ENCODE data around the gene IVL. TPM values are rescaled to one million over a fixed set of nuclear protein-coding genes. Genes with fewer than 3 reads are reported as not detected.

Gene IVL
- total RNA-seq, 1 experiment from 2014 or later: not detected

DNA sequence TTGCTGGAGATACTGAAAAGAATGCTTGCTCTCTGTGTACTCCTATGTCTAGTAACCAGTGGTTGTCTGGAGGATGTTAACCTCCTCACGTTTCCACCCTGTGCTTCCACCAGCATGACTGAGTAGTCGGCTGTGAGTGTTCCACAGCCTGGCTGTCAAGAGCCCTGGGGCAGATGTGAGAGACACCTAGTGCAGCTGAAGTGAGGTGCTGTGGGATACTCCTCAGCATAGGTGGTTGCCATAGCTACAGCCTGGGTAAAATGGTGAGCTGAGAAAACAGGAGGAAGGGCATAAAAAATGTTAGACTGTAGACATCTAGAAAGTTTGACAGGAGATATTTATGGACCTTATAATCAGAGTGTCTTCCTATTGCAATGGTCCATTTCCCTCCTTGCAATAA is 15.8 kb downstream of the IVL start:
- H2AFZ ChIP-seq (ENCODE audit: low read depth, low read length, poor library complexity, severe bottlenecking): no peak overlapping the region
- no peak overlapping the region for H3K4me3 ChIP-seq (replicated peaks in 1 of 2; ENCODE audit: low read depth in 1 of 2, low read length in 2 of 2)
- no TSS peak for BruUV-seq (replicated peaks)
- H3K27me3 ChIP-seq (ENCODE audit: insufficient read depth, low read length): peaks cover 16% of the 10 kb centered on the region
- no peaks in the 10 kb centered on the region for H3K79me2 ChIP-seq (ENCODE audit: insufficient read depth, low read length)
- ChIA-PET RAD21 (ENCODE audit: low non-redundant PET in 1 of 2, low total read pairs in 2 of 2, uncharacterized antibody in 2 of 2, unreplicated experiment in 2 of 2) (no interaction called here), CTCF (interaction anchor here (1.3 kb wide), 1 partner anchor 269 kb away, joined by 3 read pairs; no protein-coding TSS in a partner anchor), POLR2A (no interaction called here)
- ATAC-seq: no peak
- no peaks in the 10 kb centered on the region for H3K36me3 ChIP-seq (ENCODE audit: control insufficient read depth in 1 of 2, insufficient read depth in 2 of 2, low read length in 2 of 2)
- no peak overlapping the region for H3K27ac ChIP-seq (ENCODE audit: low read depth, low read length)
- intact Hi-C loops (cut with micrococcal nuclease): no loop called here
- H3K9ac ChIP-seq (ENCODE audit: low read length): no peak overlapping the region
- DNase-seq (ENCODE audit: low read depth, low spot score): no peak
- TF ChIP-seq, protein P1, sequence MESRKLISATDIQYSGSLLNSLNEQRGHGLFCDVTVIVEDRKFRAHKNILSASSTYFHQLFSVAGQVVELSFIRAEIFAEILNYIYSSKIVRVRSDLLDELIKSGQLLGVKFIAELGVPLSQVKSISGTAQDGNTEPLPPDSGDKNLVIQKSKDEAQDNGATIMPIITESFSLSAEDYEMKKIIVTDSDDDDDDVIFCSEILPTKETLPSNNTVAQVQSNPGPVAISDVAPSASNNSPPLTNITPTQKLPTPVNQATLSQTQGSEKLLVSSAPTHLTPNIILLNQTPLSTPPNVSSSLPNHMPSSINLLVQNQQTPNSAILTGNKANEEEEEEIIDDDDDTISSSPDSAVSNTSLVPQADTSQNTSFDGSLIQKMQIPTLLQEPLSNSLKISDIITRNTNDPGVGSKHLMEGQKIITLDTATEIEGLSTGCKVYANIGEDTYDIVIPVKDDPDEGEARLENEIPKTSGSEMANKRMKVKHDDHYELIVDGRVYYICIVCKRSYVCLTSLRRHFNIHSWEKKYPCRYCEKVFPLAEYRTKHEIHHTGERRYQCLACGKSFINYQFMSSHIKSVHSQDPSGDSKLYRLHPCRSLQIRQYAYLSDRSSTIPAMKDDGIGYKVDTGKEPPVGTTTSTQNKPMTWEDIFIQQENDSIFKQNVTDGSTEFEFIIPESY (IDR thresholded peaks at IDR 0.05; ENCODE audit: extremely low read depth, insufficient replicate concordance, low read length): no peak
- no peaks in the 10 kb centered on the region for H4K20me1 ChIP-seq (ENCODE audit: insufficient read depth)
- H3K9me2 ChIP-seq (ENCODE audit: insufficient read depth): no peaks in the 10 kb centered on the region
- no peak overlapping the region for H3K4me2 ChIP-seq (ENCODE audit: low read length)
- no peaks in the 10 kb centered on the region for H3K4me1 ChIP-seq (ENCODE audit: control insufficient read depth in 1 of 2, insufficient read depth in 2 of 2, low read length in 2 of 2)
- no peaks in the 10 kb centered on the region for H3K9me3 ChIP-seq (ENCODE audit: control insufficient read depth in 1 of 2, insufficient read depth in 1 of 2, low read depth in 1 of 2, low read length in 2 of 2)

DNA sequence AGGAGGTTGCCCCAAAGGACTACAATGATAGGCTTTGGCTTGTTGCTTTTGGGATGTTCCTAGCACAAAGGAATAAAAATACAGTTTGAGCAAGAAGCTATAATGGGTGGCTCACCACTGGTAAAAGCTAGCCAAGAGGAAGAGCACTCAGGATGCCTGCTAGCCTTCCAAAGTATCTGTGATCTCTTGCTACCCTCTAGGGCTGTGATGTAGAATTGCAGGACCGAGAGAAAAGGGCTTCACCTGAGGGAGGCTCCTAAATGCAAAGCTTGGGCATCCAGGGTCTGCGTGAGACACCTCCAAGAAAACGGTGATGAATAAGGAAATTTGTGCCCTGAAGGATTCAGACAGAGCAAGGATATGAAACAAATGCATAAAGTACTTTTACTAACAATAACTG is 17.7 kb downstream of the IVL start:
- no peaks in the 10 kb centered on the region for H4K20me1 ChIP-seq (ENCODE audit: insufficient read depth)
- H3K9ac ChIP-seq (ENCODE audit: low read length): no peak overlapping the region
- H3K4me2 ChIP-seq (ENCODE audit: low read length): no peak overlapping the region
- H3K9me3 ChIP-seq (ENCODE audit: control insufficient read depth in 1 of 2, insufficient read depth in 1 of 2, low read depth in 1 of 2, low read length in 2 of 2): no peaks in the 10 kb centered on the region
- H3K36me3 ChIP-seq (ENCODE audit: control insufficient read depth in 1 of 2, insufficient read depth in 2 of 2, low read length in 2 of 2): no peaks in the 10 kb centered on the region
- no peaks in the 10 kb centered on the region for H3K9me2 ChIP-seq (ENCODE audit: insufficient read depth)
- intact Hi-C loops (cut with micrococcal nuclease): loop anchor here (1.0 to 5.0 kb wide), 4 partner anchors 55 to 429 kb away; no protein-coding TSS in a partner anchor
- CTCF ChIA-PET: interaction anchor here (1.1 to 2.4 kb wide), 11 partner anchors 9 to 467 kb away, joined by 3 to 46 read pairs (median 5); partner anchors contain the start of gene SMCP
- peaks cover 19% of the 10 kb centered on the region for H3K27me3 ChIP-seq (ENCODE audit: insufficient read depth, low read length)
- POLR2A ChIA-PET: no interaction called here
- RAD21 ChIA-PET (ENCODE audit: low non-redundant PET in 1 of 2, low total read pairs in 2 of 2, uncharacterized antibody in 2 of 2, unreplicated experiment in 2 of 2): no interaction called here
- no peak overlapping the region for H3K27ac ChIP-seq (ENCODE audit: low read depth, low read length)
- ATAC-seq (peak; percentile 83), DNase-seq (ENCODE audit: low read depth, low spot score) (peak; percentile 24)
- H3K4me3 ChIP-seq (replicated peaks in 1 of 2; ENCODE audit: low read depth in 1 of 2, low read length in 2 of 2): no peak overlapping the region
- H2AFZ ChIP-seq (ENCODE audit: low read depth, low read length, poor library complexity, severe bottlenecking): no peak overlapping the region
- no peaks in the 10 kb centered on the region for H3K4me1 ChIP-seq (ENCODE audit: control insufficient read depth in 1 of 2, insufficient read depth in 2 of 2, low read length in 2 of 2)
- no TSS peak for BruUV-seq (replicated peaks)
- no peaks in the 10 kb centered on the region for H3K79me2 ChIP-seq (ENCODE audit: insufficient read depth, low read length)
- TF ChIP-seq RAD21 (IDR thresholded peaks at IDR 0.05; ENCODE audit: low read depth): peak; percentile 76
- TF ChIP-seq, protein P2, sequence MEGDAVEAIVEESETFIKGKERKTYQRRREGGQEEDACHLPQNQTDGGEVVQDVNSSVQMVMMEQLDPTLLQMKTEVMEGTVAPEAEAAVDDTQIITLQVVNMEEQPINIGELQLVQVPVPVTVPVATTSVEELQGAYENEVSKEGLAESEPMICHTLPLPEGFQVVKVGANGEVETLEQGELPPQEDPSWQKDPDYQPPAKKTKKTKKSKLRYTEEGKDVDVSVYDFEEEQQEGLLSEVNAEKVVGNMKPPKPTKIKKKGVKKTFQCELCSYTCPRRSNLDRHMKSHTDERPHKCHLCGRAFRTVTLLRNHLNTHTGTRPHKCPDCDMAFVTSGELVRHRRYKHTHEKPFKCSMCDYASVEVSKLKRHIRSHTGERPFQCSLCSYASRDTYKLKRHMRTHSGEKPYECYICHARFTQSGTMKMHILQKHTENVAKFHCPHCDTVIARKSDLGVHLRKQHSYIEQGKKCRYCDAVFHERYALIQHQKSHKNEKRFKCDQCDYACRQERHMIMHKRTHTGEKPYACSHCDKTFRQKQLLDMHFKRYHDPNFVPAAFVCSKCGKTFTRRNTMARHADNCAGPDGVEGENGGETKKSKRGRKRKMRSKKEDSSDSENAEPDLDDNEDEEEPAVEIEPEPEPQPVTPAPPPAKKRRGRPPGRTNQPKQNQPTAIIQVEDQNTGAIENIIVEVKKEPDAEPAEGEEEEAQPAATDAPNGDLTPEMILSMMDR (IDR thresholded peaks at IDR 0.05 in 2 of 3, conservative IDR thresholded peaks at IDR 0.05 in 1 of 3; ENCODE audit: borderline replicate concordance in 1 of 3, insufficient read depth in 1 of 3, low read depth in 2 of 3, low read length in 2 of 3): peak; percentile 53 to 64 (median 62); a peak in 4 of 6 replicates
- TF ChIP-seq FOSL1 (IDR thresholded peaks at IDR 0.05; ENCODE audit: low read depth): no peak

Measured in HCT116 (cell line).